ENCODE data around the gene FLCN. TPM values are rescaled to one million over a fixed set of nuclear protein-coding genes. Genes with fewer than 3 reads are reported as not detected.

Gene FLCN
- total and polyA plus RNA-seq, 2 of the 13 experiments (the other 11 are each of a cell fraction or from before 2014, with no cell fraction given): 16.6 to 24.9 TPM

DNA sequence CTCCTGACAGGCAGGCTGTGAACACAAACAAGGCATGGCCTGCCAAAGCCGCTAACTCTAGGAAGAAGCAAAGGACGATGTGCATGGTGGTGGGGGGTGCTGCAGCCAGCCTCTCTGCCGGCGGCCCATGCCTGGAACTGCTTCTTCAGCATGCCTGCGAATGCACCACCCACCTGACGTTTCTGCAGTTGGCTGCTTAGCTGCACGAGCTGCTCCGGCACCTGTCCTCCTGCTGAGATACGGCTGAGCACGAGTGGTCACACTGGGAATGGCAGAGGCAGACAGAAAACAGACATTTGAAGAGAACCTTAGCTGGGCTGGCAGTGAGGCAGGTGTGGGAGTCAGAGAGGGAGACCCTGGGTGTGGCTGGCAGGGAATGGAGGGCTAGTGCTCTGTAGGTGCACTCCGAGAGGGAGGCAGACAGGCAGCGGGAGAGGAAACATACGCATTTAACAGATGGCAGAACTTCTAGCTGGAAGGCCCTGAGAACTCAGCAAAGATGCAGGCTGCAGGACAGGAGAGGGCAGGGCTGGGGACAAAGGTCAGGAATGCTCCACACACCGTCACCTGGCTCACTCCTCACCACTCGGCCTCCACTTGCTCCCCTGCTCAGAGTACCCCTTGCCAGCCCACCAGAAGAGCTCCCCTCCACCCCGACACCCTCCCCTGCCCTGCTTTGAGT is 5.2 kb downstream of the FLCN start:
- in situ Hi-C loops (cut with HindIII; ENCODE audit: extremely low pct_ligation_motif_present, low pct_unique_long_range_greater_than_20kb) (no loop called here), intact Hi-C loops (cut with micrococcal nuclease; ENCODE audit: unreplicated experiment) (no loop called here)
- no peaks in the 10 kb centered on the region for H3K27me3 ChIP-seq (ENCODE audit: control insufficient read depth in 1 of 2, insufficient read depth in 2 of 2, low read length in 2 of 2)
- no peak overlapping the region for H3K4me2 ChIP-seq (ENCODE audit: low read depth, low read length)
- WGBS (ENCODE audit: low lambda C conversion rate): 94% methylated on average over 11 of the region's 16 CpGs
- peaks cover 25 to 56% of the 10 kb centered on the region in 2 experiments for H3K36me3 ChIP-seq (replicated peaks in 1 of 2; ENCODE audit: control insufficient read depth in 1 of 2, insufficient read depth in 2 of 2, low read length in 2 of 2)
- no peaks in the 10 kb centered on the region for H4K20me1 ChIP-seq (ENCODE audit: insufficient read depth, low read length)
- peaks cover 46% of the 10 kb centered on the region for H3K4me1 ChIP-seq (ENCODE audit: insufficient read depth, low read length)
- ChIA-PET CTCF (ENCODE audit: low intra/inter-chr PET ratio, low total read pairs) (no interaction called here), POLR2A (no interaction called here)
- peaks cover 28% of the 10 kb centered on the region for H3K79me2 ChIP-seq (ENCODE audit: insufficient read depth, low read length)
- no peaks in the 10 kb centered on the region for H3K9me3 ChIP-seq (ENCODE audit: low read length)
- ATAC-seq (peak; percentile 40), DNase-seq (ENCODE audit: low spot score) (no peak), FAIRE-seq (no peak)
- no TSS peak for BruUV-seq (replicated peaks)
- no peak overlapping the region for H3K9ac ChIP-seq (ENCODE audit: insufficient read depth, low read depth, low read length)
- no peak overlapping the region for H3K4me3 ChIP-seq (replicated peaks in 1 of 3; ENCODE audit: insufficient read depth in 1 of 3, low read depth in 2 of 3, low read length in 3 of 3)
- H3K27ac ChIP-seq (ENCODE audit: extremely low read length, insufficient read depth, low read length): peak overlapping the region; percentile 12
- H2AFZ ChIP-seq (ENCODE audit: low read length): no peak overlapping the region
- no peak for TF ChIP-seq TBX3 (IDR thresholded peaks at IDR 0.05; ENCODE audit: borderline replicate concordance)
- TF ChIP-seq ZNF615 (CRISPR knock-in tag; IDR thresholded peaks at IDR 0.05; ENCODE audit: borderline replicate concordance): no peak
- TF ChIP-seq ATAD3A (CRISPR knock-in tag; IDR thresholded peaks at IDR 0.05): no peak
- TF ChIP-seq GATAD2A (CRISPR knock-in tag; IDR thresholded peaks at IDR 0.05): no peak
- TF ChIP-seq, protein P1, sequence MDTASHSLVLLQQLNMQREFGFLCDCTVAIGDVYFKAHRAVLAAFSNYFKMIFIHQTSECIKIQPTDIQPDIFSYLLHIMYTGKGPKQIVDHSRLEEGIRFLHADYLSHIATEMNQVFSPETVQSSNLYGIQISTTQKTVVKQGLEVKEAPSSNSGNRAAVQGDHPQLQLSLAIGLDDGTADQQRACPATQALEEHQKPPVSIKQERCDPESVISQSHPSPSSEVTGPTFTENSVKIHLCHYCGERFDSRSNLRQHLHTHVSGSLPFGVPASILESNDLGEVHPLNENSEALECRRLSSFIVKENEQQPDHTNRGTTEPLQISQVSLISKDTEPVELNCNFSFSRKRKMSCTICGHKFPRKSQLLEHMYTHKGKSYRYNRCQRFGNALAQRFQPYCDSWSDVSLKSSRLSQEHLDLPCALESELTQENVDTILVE (CRISPR knock-in tag; IDR thresholded peaks at IDR 0.05): no peak
- no peak for TF ChIP-seq DPF2 (CRISPR knock-in tag; IDR thresholded peaks at IDR 0.05; ENCODE audit: borderline replicate concordance, low read depth)
- TF ChIP-seq, protein P2, sequence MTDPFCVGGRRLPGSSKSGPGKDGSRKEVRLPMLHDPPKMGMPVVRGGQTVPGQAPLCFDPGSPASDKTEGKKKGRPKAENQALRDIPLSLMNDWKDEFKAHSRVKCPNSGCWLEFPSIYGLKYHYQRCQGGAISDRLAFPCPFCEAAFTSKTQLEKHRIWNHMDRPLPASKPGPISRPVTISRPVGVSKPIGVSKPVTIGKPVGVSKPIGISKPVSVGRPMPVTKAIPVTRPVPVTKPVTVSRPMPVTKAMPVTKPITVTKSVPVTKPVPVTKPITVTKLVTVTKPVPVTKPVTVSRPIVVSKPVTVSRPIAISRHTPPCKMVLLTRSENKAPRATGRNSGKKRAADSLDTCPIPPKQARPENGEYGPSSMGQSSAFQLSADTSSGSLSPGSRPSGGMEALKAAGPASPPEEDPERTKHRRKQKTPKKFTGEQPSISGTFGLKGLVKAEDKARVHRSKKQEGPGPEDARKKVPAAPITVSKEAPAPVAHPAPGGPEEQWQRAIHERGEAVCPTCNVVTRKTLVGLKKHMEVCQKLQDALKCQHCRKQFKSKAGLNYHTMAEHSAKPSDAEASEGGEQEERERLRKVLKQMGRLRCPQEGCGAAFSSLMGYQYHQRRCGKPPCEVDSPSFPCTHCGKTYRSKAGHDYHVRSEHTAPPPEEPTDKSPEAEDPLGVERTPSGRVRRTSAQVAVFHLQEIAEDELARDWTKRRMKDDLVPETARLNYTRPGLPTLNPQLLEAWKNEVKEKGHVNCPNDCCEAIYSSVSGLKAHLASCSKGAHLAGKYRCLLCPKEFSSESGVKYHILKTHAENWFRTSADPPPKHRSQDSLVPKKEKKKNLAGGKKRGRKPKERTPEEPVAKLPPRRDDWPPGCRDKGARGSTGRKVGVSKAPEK (CRISPR knock-in tag; IDR thresholded peaks at IDR 0.05; ENCODE audit: borderline replicate concordance): no peak
- TF ChIP-seq ZMYM4 (CRISPR knock-in tag; IDR thresholded peaks at IDR 0.05): no peak
- TF ChIP-seq, protein P3, sequence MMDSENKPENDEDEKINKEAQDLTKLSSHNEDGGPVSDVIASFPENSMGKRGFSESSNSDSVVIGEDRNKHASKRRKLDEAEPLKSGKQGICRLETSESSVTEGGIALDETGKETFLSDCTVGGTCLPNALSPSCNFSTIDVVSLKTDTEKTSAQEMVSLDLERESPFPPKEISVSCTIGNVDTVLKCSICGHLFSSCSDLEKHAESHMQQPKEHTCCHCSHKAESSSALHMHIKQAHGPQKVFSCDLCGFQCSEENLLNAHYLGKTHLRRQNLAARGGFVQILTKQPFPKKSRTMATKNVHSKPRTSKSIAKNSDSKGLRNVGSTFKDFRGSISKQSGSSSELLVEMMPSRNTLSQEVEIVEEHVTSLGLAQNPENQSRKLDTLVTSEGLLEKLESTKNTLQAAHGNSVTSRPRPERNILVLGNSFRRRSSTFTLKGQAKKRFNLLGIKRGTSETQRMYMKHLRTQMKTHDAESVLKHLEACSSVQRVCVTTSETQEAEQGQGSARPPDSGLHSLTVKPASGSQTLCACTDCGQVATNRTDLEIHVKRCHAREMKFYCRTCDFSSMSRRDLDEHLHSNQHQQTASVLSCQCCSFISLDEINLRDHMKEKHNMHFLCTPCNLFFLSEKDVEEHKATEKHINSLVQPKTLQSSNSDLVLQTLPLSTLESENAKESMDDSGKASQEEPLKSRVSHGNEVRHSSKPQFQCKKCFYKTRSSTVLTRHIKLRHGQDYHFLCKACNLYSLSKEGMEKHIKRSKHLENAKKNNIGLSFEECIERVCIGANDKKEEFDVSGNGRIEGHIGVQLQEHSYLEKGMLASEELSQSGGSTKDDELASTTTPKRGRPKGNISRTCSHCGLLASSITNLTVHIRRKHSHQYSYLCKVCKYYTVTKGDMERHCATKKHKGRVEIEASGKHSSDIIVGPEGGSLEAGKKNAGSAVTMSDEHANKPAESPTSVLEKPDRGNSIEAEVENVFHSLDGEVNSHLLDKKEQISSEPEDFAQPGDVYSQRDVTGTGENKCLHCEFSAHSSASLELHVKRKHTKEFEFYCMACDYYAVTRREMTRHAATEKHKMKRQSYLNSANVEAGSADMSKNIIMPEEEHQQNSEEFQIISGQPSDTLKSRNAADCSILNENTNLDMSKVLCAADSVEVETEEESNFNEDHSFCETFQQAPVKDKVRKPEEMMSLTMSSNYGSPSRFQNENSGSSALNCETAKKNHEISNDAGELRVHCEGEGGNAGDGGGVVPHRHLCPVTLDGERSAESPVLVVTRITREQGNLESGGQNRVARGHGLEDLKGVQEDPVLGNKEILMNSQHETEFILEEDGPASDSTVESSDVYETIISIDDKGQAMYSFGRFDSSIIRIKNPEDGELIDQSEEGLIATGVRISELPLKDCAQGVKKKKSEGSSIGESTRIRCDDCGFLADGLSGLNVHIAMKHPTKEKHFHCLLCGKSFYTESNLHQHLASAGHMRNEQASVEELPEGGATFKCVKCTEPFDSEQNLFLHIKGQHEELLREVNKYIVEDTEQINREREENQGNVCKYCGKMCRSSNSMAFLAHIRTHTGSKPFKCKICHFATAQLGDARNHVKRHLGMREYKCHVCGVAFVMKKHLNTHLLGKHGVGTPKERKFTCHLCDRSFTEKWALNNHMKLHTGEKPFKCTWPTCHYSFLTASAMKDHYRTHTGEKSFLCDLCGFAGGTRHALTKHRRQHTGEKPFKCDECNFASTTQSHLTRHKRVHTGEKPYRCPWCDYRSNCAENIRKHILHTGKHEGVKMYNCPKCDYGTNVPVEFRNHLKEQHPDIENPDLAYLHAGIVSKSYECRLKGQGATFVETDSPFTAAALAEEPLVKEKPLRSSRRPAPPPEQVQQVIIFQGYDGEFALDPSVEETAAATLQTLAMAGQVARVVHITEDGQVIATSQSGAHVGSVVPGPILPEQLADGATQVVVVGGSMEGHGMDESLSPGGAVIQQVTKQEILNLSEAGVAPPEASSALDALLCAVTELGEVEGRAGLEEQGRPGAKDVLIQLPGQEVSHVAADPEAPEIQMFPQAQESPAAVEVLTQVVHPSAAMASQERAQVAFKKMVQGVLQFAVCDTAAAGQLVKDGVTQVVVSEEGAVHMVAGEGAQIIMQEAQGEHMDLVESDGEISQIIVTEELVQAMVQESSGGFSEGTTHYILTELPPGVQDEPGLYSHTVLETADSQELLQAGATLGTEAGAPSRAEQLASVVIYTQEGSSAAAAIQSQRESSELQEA (CRISPR knock-in tag; IDR thresholded peaks at IDR 0.05; ENCODE audit: not compliant biosample characterization): no peak
- TF ChIP-seq KLF12 (CRISPR knock-in tag; IDR thresholded peaks at IDR 0.05; ENCODE audit: borderline replicate concordance): no peak
- TF ChIP-seq GATAD1 (CRISPR knock-in tag; IDR thresholded peaks at IDR 0.05): no peak
- TF ChIP-seq FOXM1 (CRISPR knock-in tag; IDR thresholded peaks at IDR 0.05): no peak
- no peak for TF ChIP-seq TOE1 (CRISPR knock-in tag; IDR thresholded peaks at IDR 0.05)
